ENCODE results near the gene ERG28. TPM values are rescaled to one million over a fixed set of nuclear protein-coding genes. Genes with fewer than 3 reads are reported as not detected.

Gene ERG28
- total and polyA plus RNA-seq, 2 of the 13 experiments (the other 11 are each of a cell fraction or from before 2014, with no cell fraction given): 27.3 to 32.3 TPM

GRCh38 chr14:75605916-75606315 lies 54.8 kb downstream of the ERG28 start (continued):
- TF ChIP-seq HMGXB4 (CRISPR knock-in tag; IDR thresholded peaks at IDR 0.05; ENCODE audit: borderline replicate concordance in 1 of 2, low read depth in 1 of 2): no peak
- no peak for TF ChIP-seq ZNF280B (CRISPR knock-in tag; IDR thresholded peaks at IDR 0.05; ENCODE audit: borderline replicate concordance)
- TF ChIP-seq PHB2 (IDR thresholded peaks at IDR 0.05; ENCODE audit: partially characterized antibody): no peak
- no peak for TF ChIP-seq MAFG (CRISPR knock-in tag; IDR thresholded peaks at IDR 0.05)
- no peak for TF ChIP-seq ERF (CRISPR knock-in tag; IDR thresholded peaks at IDR 0.05)
- TF ChIP-seq RNF219 (CRISPR knock-in tag; IDR thresholded peaks at IDR 0.05): no peak
- no peak for TF ChIP-seq NCOR1 (IDR thresholded peaks at IDR 0.05; ENCODE audit: borderline replicate concordance, low read length)

Data from HepG2 (cell line).